ENCODE results near the gene GLIPR2. TPM values are rescaled to one million over a fixed set of nuclear protein-coding genes. Genes with fewer than 3 reads are reported as not detected.

Gene GLIPR2
- total and polyA plus RNA-seq, 2 donors (not counting 3 experiments of a cell fraction or from before 2014, with no cell fraction given) = 22.0 to 42.4 TPM

- intact Hi-C loops (cut with micrococcal nuclease) = no loop called here
- H2AFZ ChIP-seq (ENCODE audit: low read depth, low read length) = no peak overlapping the region
- DNase-seq (ENCODE audit: low read depth, low spot score) (no peak), FAIRE-seq (no peak)
- no peaks in the 10 kb centered on the region for H3K36me3 ChIP-seq (ENCODE audit: control insufficient read depth in 2 of 2, extremely low read depth in 1 of 2, insufficient read depth in 2 of 2, low read length in 2 of 2)
- ChIA-PET CTCF (interaction anchor here (0.9 to 3.5 kb wide), 3 partner anchors 10 to 44 kb away, joined by 4 to 54 read pairs (median 5); partner anchors contain the start of gene GLIPR2), POLR2A (no interaction called here)
- no peak overlapping the region for H3K9ac ChIP-seq (replicated peaks; ENCODE audit: extremely low read depth, insufficient read depth, low read length)
- no peaks in the 10 kb centered on the region for H3K27me3 ChIP-seq (ENCODE audit: control insufficient read depth in 2 of 2, insufficient read depth in 2 of 2, low read length in 2 of 2)
- H3K27ac ChIP-seq (ENCODE audit: insufficient read depth, low read depth, low read length) = no peak overlapping the region
- dilution Hi-C loops (cut with MboI; ENCODE audit: extremely low pct_ligation_motif_present, low sequenced_read_pairs) = no loop called here
- H3K4me3 ChIP-seq (replicated peaks in 1 of 3; ENCODE audit: insufficient read depth in 1 of 3, low read depth in 1 of 3, low read length in 3 of 3) = no peak overlapping the region
- TF ChIP-seq EZH2 (IDR thresholded peaks at IDR 0.05; ENCODE audit: borderline replicate concordance, low read depth, low read length, severe bottlenecking) = no peak
- TF ChIP-seq MAX (IDR thresholded peaks at IDR 0.05; ENCODE audit: insufficient read depth, insufficient read length) = no peak
- no peak for TF ChIP-seq FOS (IDR thresholded peaks at IDR 0.05; ENCODE audit: borderline replicate concordance, insufficient read depth, low read length)
- no peak for TF ChIP-seq POLR2A (IDR thresholded peaks at IDR 0.05; ENCODE audit: low read depth, low read length)
- TF ChIP-seq, protein P1, sequence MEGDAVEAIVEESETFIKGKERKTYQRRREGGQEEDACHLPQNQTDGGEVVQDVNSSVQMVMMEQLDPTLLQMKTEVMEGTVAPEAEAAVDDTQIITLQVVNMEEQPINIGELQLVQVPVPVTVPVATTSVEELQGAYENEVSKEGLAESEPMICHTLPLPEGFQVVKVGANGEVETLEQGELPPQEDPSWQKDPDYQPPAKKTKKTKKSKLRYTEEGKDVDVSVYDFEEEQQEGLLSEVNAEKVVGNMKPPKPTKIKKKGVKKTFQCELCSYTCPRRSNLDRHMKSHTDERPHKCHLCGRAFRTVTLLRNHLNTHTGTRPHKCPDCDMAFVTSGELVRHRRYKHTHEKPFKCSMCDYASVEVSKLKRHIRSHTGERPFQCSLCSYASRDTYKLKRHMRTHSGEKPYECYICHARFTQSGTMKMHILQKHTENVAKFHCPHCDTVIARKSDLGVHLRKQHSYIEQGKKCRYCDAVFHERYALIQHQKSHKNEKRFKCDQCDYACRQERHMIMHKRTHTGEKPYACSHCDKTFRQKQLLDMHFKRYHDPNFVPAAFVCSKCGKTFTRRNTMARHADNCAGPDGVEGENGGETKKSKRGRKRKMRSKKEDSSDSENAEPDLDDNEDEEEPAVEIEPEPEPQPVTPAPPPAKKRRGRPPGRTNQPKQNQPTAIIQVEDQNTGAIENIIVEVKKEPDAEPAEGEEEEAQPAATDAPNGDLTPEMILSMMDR (IDR thresholded peaks at IDR 0.05; ENCODE audit: extremely low read depth in 1 of 2, insufficient read depth in 1 of 2, low read depth in 1 of 2, low read length in 2 of 2) = no peak
- TF ChIP-seq POLR2AphosphoS5 (IDR thresholded peaks at IDR 0.05; ENCODE audit: insufficient read depth, low read depth, low read length) = no peak
- TF ChIP-seq JUN (IDR thresholded peaks at IDR 0.05; ENCODE audit: borderline replicate concordance, insufficient read depth, insufficient read length, low read depth) = no peak
- no peak for TF ChIP-seq GATA2 (IDR thresholded peaks at IDR 0.05; ENCODE audit: insufficient read depth, insufficient read length, low read depth, low read length)
- TF ChIP-seq MYC (IDR thresholded peaks at IDR 0.05; ENCODE audit: low read depth, low read length) = no peak
- H3K79me2 ChIP-seq (ENCODE audit: control insufficient read depth, insufficient read depth, low read length) = no peaks in the 10 kb centered on the region
- no peaks in the 10 kb centered on the region for H3K9me3 ChIP-seq (replicated peaks; ENCODE audit: control insufficient read depth, insufficient read depth, low read length)
- BruUV-seq (replicated peaks) = no TSS peak
- peaks cover 27% of the 10 kb centered on the region for H3K4me1 ChIP-seq (ENCODE audit: control insufficient read depth, extremely low read depth, insufficient read depth, low read length)
- H3K4me2 ChIP-seq (ENCODE audit: insufficient read depth, low read length) = no peak overlapping the region
- no peaks in the 10 kb centered on the region for H4K20me1 ChIP-seq (replicated peaks; ENCODE audit: control insufficient read depth, extremely low read depth, insufficient read depth, low read length)
- no peaks in the 10 kb centered on the region for H3K9me1 ChIP-seq (replicated peaks; ENCODE audit: control insufficient read depth, extremely low read depth, insufficient read depth, low read length)
Measured at GRCh38 chr9:36146651-36147050, 10.1 kb downstream of the GLIPR2 start.
